GM18526 (cell line): ENCODE data around the gene NEURL1.

Experiments
- POLR2A ChIP-seq: IDR thresholded peaks from 3 replicates; pipeline ENCODE4 v1.6.1; 2011; ENCODE audit not compliant: insufficient read length; ENCODE audit errors: extremely low read depth

The NEURL1 gene

DNA sequence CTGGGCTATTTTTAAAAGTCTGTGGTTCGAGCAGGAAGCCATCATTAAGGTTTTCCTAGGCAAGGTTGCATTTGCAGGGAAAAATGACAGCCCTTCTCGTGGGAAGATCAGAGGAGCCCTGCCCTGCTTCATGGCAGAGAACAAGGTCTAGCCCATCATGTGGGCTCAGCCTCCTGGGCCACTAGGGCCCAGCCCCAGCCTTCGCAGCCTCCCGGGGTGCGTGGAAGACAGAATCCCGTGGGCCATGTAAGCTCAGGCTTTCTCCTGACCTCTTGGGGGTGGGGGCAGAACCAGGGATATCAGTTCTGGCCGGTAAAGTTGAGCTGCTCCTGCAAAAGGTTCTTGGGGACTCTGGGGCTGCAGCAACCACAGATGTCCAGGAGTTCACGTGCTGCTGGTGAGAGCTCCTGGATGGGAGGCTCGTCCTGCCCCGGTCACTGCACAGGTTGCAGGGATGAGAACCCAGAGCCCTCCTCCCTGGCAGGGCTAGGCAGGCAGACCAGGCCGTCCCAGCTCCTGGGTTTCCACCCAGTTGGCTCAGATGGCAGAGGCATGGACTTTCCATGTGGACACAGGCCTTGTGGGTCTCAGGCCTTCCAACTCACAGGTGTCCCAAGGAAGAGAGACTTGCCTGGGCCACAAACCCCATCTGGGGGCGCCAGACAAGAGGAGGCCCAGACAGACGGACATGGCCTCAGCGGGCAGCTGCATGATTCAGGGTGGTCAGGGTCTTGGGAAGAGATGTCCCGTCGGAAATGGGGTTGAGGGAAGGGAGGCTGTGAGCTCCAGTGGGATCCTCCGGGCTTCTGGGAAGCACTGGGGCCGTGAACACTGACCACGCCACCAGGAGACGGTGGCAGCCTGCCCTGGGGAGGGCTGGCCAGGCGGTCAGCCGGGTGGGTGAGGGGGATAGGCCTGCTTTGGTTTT is 126.2 kb downstream of the NEURL1 start:
- no peak for TF ChIP-seq POLR2A

DNA sequence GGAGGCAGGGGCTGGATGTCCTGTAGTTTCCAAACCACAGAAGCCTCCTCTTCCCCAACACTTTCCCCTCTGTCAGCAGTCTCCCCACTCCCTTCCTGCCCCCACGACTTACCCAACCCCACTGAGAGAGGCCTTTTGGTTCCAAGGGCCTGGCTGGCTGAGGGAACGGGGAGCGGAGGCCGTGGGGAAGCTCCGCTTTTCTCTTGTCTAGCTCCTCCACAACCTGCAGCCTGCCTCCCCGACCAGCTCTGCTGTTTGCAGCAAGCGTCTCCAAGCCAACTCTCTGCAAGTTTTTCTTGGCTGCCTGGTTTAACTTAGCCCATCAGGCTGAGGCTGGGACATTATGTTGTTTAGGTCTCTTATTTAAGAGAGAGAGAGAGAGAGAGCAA is 126.8 kb downstream of the NEURL1 start:
- no peak for TF ChIP-seq POLR2A

DNA sequence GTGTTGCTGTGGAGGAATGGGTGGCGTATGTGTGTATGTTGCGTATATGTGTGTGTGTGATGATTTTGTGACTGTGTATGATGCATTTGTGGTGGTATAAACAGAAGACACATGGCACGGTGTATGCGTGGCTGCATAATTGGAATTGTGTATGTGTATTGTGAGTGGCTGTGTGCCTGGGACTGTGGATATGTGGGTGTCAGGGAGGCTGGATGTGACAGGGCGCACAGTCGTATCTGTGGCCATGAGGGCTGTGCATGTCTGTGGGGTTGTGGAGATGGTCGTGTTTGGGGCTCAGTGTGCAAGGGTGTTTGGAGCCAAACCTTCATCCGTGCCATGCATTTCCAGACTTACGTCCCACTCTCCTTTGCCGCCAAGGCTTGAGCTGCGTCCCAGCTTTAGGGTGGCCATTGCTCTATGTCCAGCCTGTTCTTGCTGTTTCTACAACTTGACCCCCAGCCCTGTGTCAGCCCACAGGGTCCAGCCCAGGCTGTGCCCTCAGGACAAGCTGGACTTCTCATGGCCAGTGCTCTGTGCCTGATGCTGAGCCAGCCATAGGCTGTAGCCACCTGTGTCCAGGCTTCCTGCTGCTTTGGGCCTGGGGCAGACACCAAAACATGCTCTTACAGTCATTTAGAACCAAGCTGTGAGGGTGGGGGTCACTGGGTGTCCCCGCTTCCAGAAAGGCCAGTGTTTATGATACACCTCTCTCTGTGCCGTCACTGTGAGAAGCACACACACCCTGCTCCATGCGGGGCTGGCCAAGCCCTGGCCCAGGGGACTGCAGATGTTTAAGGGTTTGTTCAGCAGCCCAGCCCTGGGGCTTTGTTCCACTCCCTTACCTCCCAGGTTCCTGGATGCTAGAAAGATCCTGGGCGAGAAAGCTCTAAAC is 127.6 kb downstream of the NEURL1 start:
- no peak for TF ChIP-seq POLR2A

DNA sequence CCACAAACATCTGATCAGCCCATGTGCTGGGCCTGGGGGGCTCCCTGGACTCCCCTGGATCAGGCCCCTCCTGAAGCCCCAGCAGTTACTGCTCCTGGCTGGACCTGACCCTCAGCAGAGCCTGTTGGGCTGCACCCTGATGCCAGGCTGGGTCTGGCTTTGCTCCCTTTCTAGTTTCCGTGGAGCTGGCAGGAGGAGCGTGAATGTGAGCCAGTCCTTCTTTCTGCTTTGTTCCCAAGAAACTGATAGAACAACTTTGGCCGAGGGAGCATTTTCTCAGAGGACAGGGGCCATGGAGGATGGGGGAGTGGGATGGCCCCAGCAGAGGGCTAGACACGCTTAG is 128.2 kb downstream of the NEURL1 start:
- TF ChIP-seq POLR2A = no peak

DNA sequence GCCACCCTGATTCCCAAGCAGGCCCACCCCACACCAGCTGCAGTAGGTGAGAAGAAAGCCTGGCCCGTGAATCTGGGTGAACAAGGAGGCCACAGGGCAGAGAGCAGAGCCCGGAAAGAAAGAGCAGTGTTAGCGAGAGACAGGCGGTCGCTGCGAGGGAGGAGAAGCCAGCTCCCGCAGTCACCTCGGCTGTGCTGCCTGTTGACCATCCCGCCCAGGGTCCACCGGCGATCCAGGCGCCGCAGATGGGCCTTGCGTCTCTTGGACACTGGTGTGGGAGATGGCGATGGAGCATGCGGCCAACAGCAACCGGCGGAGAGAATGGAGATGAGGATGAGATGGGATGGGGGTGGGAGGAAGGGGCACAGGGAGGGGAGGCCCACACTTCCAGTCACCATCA is 128.8 kb downstream of the NEURL1 start:
- TF ChIP-seq POLR2A = no peak

DNA sequence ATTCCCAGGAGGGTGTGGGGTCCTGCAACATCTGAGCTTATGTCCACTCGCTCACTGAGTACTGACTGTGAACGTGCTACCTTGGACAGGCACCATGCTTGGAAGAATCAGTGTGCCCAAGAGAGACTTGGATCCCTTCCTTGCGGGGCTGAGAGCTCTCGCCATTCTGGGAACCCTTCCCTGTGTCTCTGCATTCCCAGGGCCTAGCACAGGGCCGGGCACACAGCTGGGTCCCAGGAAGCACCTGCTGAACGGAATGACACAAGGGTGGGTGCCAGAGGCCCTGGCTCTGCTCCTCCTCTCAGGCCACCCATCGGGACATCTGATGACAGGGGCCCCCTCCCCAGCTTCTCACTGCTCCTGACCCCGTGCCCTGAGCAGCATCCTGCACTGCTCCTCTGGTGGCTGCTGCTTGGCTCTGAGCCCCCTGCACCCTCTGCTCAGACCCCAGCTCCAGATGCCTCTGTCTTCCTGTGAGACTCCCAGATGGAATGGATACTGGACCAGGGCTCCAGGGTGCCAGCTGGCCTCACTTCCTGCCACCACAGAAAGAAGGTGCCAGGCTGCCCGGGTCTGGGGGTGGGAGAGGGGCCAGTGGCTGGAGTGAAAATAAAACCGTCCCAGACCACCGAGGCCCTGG is 129.6 kb downstream of the NEURL1 start:
- no peak for TF ChIP-seq POLR2A

DNA sequence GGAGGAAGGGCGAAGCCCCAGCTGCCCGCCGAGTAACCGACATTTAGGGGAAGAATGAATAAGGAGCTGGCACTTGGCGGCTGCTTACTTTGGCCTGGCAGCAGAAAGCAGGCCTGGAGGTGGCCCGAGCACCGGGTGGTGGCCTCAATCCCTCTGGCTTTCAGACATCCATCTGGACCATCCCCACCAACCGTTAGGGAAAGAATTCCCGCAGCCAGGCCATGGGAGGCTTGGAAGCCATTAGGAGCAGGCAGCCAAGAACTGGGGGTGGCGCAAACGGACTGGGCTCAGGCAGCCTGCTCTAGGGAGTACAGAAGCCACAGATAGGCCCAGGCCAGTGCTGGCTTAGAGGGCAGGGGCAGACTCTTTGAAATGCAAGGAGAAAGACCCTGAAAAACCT is 132.7 kb downstream of the NEURL1 start:
- no peak for TF ChIP-seq POLR2A

DNA sequence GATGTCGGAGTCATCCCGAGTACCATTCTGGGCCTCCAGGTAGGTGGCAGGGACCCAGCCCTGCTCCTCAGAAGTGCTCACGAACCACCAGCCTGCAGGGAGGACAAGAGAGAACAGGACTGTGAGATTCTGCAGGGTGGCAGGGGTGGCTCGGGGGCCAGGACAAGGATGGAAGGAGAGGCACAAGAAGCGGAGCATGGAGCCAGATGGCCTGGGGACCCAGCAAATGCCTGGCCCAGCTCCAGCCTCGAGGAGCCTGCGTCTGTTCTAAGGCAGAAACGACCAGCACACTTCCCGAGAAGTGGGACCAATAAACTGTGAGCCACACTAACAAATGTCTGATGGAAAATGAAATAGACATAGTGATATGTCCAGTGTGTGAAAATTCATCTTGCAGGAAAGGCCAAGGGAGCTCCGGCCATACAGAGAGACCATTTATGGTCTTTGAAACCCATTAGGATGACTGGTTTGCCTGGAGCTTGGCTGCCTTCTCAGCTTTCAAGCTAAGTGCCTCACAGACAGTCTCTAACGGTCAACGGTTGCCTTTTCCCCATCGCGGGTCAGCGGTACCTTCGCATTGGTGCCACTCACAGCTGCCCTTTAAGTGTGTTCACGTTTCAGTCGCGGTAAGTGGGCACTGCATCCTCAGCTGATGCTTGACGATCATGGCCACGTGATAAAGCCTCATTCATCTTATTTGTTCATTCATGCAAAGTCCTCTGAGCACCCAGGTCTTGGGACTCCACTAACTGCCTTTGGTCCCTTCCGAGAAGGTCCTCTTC is 133.8 kb downstream of the NEURL1 start:
- no peak for TF ChIP-seq POLR2A

DNA sequence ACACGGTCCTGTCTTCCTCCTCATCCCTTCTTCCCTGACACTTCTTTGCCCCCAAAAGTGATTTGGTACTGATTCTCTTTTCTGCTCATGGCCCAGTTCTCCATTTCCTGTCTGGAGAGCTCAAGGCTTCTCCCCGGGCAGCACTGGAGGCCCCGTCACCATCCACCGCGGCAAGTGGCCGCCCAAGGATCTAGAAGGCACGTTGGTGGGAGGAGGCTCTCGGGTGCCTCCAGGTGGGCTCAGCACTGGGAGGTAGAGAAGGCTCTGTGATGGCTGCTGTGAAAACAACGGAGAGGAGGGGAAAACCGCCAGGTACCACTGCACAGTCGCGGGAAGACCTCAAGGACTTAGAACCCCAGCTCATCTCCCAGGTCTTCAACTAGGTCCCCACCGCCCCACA is 134.4 kb downstream of the NEURL1 start:
- TF ChIP-seq POLR2A = no peak

DNA sequence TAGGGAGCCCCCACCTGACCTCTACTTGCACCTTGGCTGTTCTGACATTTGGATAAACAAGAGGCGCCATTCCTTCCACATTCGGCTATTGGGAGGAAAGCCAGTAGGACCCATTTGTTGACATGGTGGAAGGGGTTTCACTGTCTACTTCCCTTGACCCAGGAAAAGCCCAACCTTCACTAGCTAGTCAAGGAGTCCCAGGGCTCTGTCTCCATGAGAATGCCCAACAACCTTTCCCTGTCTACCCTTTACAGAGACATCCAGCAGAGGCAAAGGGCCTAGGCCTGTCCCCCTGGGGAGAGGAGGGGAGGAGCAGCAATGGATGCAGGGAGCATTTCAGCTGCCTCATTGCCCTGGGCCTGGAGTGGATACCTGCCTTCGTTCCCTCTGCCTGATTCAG is 136.1 kb downstream of the NEURL1 start:
- TF ChIP-seq POLR2A = no peak

DNA sequence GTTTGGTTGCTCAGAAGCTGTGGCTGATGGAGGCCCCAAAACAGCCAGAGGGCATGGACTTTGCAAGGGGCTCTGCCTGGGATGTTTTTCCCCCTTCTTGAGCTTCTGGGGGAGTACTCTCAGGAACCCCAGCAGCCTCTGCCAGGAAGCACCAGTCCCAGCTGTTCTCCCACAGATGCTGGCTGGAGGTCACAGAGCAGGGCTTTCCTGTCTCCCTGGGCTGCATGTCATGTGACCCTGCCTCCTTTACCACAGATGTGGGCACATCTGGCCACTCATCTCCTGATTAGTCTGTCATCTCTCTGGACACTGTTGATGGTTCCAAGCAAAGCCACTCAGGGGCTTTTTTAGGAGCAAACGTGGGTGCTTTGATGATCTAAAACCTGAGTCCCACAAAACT is 136.7 kb downstream of the NEURL1 start:
- TF ChIP-seq POLR2A = no peak

DNA sequence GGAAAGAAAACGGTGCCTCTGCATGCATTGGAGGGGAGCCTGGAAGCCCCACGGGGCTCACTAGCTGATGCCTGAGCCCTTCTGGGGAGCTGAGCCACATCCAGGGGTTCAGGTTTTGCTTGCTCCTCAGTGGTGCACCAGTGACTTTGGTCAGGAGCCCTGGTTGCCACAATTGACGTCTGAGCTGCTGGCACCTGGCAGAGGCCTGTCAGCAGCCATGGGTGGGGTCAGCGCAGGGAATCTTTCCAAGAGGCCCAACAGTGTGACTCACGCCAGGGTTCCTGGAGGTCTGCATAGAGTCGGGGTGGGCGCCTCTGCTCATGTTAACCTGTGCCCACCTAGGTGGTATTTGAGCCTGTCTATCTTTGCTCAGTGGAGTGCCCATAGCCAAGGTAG is 138.7 kb downstream of the NEURL1 start:
- no peak for TF ChIP-seq POLR2A

DNA sequence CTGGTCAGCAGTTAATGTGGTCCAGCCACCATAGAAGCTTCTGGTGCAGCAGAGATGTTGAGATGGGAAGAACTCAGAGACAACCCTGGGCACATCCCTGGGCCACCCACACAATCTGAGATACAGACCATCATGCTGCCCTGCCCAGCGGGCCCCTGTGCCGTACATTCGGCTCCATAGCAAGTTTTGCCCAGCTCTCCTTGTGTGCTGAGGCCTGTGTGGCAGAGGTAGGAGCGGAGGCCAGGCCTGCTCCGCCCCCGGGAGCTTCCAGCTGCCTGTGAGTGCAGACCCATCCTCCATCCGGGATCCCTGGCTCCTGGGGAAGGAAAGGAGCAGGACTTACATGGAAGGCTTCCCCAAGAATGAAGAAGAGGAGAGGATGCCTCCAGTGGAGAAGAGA is 140.3 kb downstream of the NEURL1 start:
- no peak for TF ChIP-seq POLR2A

DNA sequence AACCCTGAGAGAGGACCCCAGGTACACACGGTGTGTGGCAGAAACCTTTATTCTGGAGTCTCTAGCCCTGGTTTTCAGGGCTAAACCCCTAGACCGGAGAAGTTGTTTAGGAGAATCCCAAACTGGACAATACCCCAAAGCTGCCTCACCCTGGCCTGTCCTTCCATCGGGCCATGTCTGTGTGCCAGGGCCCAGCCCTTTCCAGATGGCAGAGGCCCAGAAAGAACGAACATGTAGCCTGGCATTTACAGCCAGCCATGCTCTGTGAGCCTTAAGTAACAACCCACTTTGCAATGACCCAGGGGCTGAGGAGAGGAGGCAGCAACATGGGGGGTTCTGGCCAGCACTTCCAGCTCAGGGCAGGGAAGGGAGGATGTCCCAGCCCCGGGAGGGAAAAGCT is 142.1 kb downstream of the NEURL1 start:
- no peak for TF ChIP-seq POLR2A

DNA sequence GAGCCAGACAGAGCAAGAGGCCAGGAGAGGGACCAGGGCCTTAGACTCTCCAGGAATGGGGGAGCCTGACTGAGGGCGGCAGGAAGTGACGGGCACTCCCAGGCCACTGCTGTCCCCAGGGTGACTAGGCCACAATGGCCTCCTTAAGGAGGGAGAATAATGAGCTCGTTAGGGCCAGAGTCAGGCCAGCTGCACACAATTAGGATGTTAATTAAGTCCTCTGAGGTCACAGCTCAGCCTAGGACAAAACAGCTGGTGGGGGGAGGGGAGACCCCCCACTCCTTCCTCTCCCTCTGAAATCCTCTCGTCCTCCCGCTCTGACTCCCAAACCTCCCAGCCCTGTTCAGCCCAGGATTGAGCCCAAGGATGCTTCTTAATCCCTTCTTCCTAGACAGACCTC is 143.0 kb downstream of the NEURL1 start:
- no peak for TF ChIP-seq POLR2A
